Lung (tissue), 12 donors: Measurements from ENCODE around the gene KCND2. TPM values are rescaled to one million over a fixed set of nuclear protein-coding genes. Genes with fewer than 3 reads are reported as not detected.

ENCODE experiments used
- ATAC-seq: fragments of 200-7000 bp; cut with Tn5 transposase; one replicate; pipeline ENCODE4 v1.9.1; 2020; ENCODE audit warnings: moderate number of reproducible peaks; ENCODE audit not compliant: insufficient read depth, low FRiP score
- DNase-seq, 3 donors: peaks; one replicate each; pipeline ENCODE4 v3.0.0-alpha.2; 2013 to 2017
- H3K27ac ChIP-seq, 2 donors: one replicate each; pipeline ENCODE4 v1.5.1; 2013; ENCODE audit warnings: mild to moderate bottlenecking in 2 of 2, moderate library complexity in 2 of 2, control low read depth in 1 of 2, inconsistent platforms in 1 of 2, low read depth in 1 of 2, low read length in 1 of 2
- H3K27me3 ChIP-seq, 3 donors: one replicate each; pipeline ENCODE4 v1.5.1; 2013; ENCODE audit warnings: low read length in 2 of 3; ENCODE audit not compliant: control insufficient read depth in 3 of 3, insufficient read depth in 3 of 3
- H3K36me3 ChIP-seq, 4 donors: one replicate each; pipeline ENCODE4 v1.5.1; 2013; ENCODE audit warnings: low read length in 4 of 4, mild to moderate bottlenecking in 1 of 4, moderate library complexity in 1 of 4; ENCODE audit not compliant: control insufficient read depth in 4 of 4, insufficient read depth in 4 of 4
- H3K4me1 ChIP-seq, 5 donors: one replicate each; pipeline ENCODE4 v1.5.1; 2013; ENCODE audit warnings: low read length in 5 of 5, mild to moderate bottlenecking in 2 of 5, moderate library complexity in 1 of 5; ENCODE audit not compliant: control insufficient read depth in 5 of 5, insufficient read depth in 5 of 5
- H3K4me3 ChIP-seq: one replicate; pipeline ENCODE4 v1.5.1; 2013; ENCODE audit warnings: mild to moderate bottlenecking, control low read depth, moderate library complexity
- H3K9ac ChIP-seq, 2 donors: one replicate each; pipeline ENCODE4 v1.5.1; 2013; ENCODE audit warnings: low read length in 2 of 2, control low read depth in 1 of 2; ENCODE audit not compliant: insufficient read depth in 1 of 2
- H3K9me3 ChIP-seq, 4 donors: one replicate each; pipeline ENCODE4 v1.5.1; 2013; ENCODE audit warnings: low read length in 3 of 4, mild to moderate bottlenecking in 1 of 4, moderate library complexity in 1 of 4; ENCODE audit not compliant: control insufficient read depth in 4 of 4, insufficient read depth in 3 of 4
- WGBS, 2 donors: extraction: QIAGEN DNeasy Blood & Tissue Kit; methylation state at CpG; one replicate each; pipeline ENCODE4 v1.1.7; 2013; 5-methylcytosine and 5-hydroxymethylcytosine counted together
- polyA plus RNA-seq, 2 donors: library from polyadenylated mRNA; stranded (reverse); fragments of 200-250 nt; gene quantifications; one replicate each; pipeline ENCODE4 v1.2.1, GENCODE V29; 2013
- total RNA-seq, 2 donors: library from RNA; depleted of rRNA in 1 of 2; stranded (reverse); fragments of >200 nt in 1 of 2; gene quantifications; one replicate each; pipeline ENCODE4 v1.2.1, GENCODE V29; 2014 to 2021
- TF ChIP-seq, protein P1 (sequence below): IDR thresholded peaks from 2 replicates; pipeline ENCODE4 v1.5.1; 2012; ENCODE audit warnings: mild to moderate bottlenecking; ENCODE audit errors: control extremely low read depth, extremely low read depth
- donor health status: control.
- donor health status: control.
- donor health status: Bipolar disorder and iron deficiency.
- donor health status: healthy.
- donor health status: DM: yes; HTN: yes; CAD: no.

KCND2 gene
- total and polyA plus RNA-seq, 4 donors = 0.03 to 1.1 (median 0.10) TPM

DNA sequence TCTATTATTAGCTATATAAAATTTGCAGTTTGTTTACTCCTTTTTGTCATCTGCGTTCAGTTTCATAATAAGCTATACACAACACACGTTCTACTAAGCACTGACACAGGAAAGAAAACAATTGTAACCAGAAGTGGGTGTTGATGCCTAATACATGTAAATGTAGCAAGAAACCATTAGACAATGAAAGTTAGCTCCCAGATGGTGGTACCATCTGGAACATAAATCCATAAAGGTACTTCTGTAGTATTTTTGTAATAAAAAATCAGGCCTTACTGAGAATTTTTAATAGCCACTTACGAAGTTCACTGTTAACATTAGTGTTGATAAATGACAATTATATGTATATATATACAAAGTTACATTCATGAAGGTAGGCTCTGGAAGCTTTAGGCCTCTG, 194.7 kb downstream of the KCND2 start:
- H3K27ac ChIP-seq = no peak overlapping the region
- H3K9me3 ChIP-seq = no peaks in the 10 kb centered on the region
- H3K27me3 ChIP-seq = no peaks in the 10 kb centered on the region
- no peaks in the 10 kb centered on the region for H3K4me1 ChIP-seq
- H3K9ac ChIP-seq = no peak overlapping the region
- TF ChIP-seq, protein P1, sequence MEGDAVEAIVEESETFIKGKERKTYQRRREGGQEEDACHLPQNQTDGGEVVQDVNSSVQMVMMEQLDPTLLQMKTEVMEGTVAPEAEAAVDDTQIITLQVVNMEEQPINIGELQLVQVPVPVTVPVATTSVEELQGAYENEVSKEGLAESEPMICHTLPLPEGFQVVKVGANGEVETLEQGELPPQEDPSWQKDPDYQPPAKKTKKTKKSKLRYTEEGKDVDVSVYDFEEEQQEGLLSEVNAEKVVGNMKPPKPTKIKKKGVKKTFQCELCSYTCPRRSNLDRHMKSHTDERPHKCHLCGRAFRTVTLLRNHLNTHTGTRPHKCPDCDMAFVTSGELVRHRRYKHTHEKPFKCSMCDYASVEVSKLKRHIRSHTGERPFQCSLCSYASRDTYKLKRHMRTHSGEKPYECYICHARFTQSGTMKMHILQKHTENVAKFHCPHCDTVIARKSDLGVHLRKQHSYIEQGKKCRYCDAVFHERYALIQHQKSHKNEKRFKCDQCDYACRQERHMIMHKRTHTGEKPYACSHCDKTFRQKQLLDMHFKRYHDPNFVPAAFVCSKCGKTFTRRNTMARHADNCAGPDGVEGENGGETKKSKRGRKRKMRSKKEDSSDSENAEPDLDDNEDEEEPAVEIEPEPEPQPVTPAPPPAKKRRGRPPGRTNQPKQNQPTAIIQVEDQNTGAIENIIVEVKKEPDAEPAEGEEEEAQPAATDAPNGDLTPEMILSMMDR = no peak
- no peak overlapping the region for H3K4me3 ChIP-seq
- H3K36me3 ChIP-seq = no peaks in the 10 kb centered on the region
- no peak for ATAC-seq
- no peak for DNase-seq
- WGBS, 2 donors = 69 to 76% methylated on average over 3 of the region's 3 CpGs

DNA sequence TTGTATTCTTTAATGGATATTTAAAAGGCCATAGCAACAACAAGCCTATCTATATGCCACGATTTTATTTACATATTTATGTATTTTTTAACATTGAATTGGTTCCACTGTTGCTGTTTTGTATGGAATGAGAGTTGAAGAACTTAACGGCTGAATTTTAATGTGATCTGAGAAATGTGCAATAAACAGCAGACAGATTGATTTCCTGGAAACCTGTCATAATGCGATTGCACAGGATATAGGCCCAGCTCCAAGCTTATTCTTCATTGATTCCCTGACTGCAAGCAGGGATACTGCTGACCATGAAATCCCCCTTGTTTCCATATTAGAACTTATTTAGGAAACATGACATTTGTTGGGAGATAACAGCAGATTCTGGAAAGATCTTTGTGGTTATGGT, 195.6 kb downstream of the KCND2 start:
- DNase-seq (no peak), ATAC-seq (no peak)
- Histone ChIP-seq H3K4me3 (no peak overlapping the region), H3K9ac (no peak overlapping the region), H3K36me3 (no peaks in the 10 kb centered on the region), H3K27ac (no peak overlapping the region), H3K4me1 (no peaks in the 10 kb centered on the region), H3K9me3 (no peaks in the 10 kb centered on the region), H3K27me3 (no peaks in the 10 kb centered on the region)
- 67 to 73% methylated on average over 3 of the region's 3 CpGs for WGBS, 2 donors
- TF ChIP-seq, protein P1 = no peak

DNA sequence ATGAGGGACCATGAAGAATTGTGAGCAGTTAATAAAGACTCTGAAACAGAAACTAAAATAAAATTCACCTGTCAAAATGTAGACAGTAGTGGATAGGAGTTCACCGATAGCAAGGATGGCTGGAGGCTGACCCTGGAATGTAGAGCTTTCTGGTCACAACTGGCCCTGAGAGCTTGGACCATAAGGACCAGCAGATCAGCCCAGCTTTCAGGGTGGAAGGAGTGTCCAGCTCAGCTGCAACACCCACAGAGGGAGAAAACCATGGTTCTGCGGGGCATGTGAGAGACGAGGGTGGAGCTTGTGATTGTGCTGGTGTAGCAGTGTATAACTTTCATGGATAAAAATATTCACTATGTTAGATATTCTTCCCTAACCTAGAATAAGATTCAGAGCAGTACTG, 199.9 kb downstream of the KCND2 start:
- Histone ChIP-seq H3K27me3 (no peaks in the 10 kb centered on the region), H3K4me3 (no peak overlapping the region), H3K4me1 (no peaks in the 10 kb centered on the region), H3K9me3 (no peaks in the 10 kb centered on the region), H3K9ac (no peak overlapping the region), H3K36me3 (no peaks in the 10 kb centered on the region), H3K27ac (no peak overlapping the region)
- DNase-seq (no peak), ATAC-seq (no peak)
- TF ChIP-seq, protein P1 = no peak
- WGBS, 2 donors = 96% methylated on average over 3 of the region's 3 CpGs

DNA sequence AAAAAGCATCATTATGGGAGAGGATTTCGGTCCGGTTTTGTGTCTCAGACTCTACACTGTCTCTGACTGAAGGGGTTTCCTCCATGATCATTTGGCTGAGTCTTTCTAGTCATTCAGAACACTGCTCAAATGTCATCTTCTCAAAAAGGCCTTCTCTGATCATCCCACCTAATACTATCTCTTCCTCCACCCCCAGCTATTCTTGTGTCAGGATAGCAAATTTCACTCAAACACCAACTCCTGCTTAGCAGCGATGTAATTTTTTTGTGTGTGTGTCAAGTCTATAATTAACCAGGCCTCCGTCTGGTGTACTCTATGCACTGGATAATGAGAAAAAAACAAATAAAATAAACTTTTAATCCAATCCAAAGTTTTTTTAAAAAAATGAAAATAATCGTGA, 200.4 kb downstream of the KCND2 start:
- H3K9me3 ChIP-seq = no peaks in the 10 kb centered on the region
- TF ChIP-seq, protein P1 = no peak
- 88 to 90% methylated on average over 5 of the region's 5 CpGs for WGBS, 2 donors
- DNase-seq (no peak), ATAC-seq (no peak)
- no peaks in the 10 kb centered on the region for H3K27me3 ChIP-seq
- H3K4me3 ChIP-seq = no peak overlapping the region
- H3K9ac ChIP-seq = no peak overlapping the region
- no peaks in the 10 kb centered on the region for H3K36me3 ChIP-seq
- H3K4me1 ChIP-seq = no peaks in the 10 kb centered on the region
- no peak overlapping the region for H3K27ac ChIP-seq
